ENCODE measurements around the gene SPOCK3. TPM values are rescaled to one million over a fixed set of nuclear protein-coding genes. Genes with fewer than 3 reads are reported as not detected.

The SPOCK3 gene
- total and polyA plus RNA-seq, 10 of the 15 experiments (the other 5 are each of a cell fraction or from before 2014, with no cell fraction given), result 0.06 to 0.39 (median 0.09) TPM; not detected in 5

DNA sequence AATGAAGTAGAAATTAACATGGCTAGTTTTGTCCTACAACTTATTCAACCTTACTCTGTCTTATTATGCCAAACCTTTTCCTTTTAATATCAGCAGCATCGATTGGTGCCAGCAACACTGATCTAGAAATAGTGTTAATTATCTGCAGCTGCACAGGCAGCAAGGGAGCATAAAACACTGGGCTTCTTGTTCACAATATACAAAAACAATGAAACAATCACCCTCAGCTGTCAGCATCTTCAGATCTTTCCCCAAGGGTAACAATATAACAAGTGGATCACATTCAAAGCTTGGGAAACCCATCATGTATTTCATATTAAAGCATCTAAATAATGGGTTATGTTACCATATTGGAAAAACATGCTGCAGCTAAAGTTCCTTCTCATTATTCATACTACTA, 238.1 kb downstream of the SPOCK3 start (continued):
- TF ChIP-seq USF2 (IDR thresholded peaks at IDR 0.05; ENCODE audit: borderline replicate concordance, low read depth, low read length) (no peak), MYB (IDR thresholded peaks at IDR 0.05; ENCODE audit: borderline replicate concordance, low read depth, low read length) (no peak), POU2F2 (IDR thresholded peaks at IDR 0.05; ENCODE audit: borderline replicate concordance, low read depth, low read length) (no peak)

GRCh38 chr4:166994686-166995085, 239.6 kb downstream of the SPOCK3 start:
- DNase-seq (ENCODE audit: low read depth, low spot score) (no peak), FAIRE-seq (no peak), ATAC-seq (no peak)
- ChIA-PET CTCF (no interaction called here), RAD21 (ENCODE audit: unreplicated experiment) (no interaction called here), SMC1A (ENCODE audit: uncharacterized antibody, unreplicated experiment) (interaction anchor here (0.9 to 1.4 kb wide), 2 partner anchors 8 to 105 kb away, joined by 3 to 4 read pairs; no protein-coding TSS in a partner anchor), POLR2A (no interaction called here)
- BruUV-seq (replicated peaks), result no TSS peak
- no peaks in the 10 kb centered on the region for H3K4me1 ChIP-seq (ENCODE audit: control insufficient read depth, insufficient read depth, low read length)
- no peaks in the 10 kb centered on the region for H3K9me3 ChIP-seq (replicated peaks; ENCODE audit: control insufficient read depth, insufficient read depth, low read length)
- no peaks in the 10 kb centered on the region for H3K27me3 ChIP-seq (replicated peaks in 1 of 2; ENCODE audit: control insufficient read depth in 2 of 2, insufficient read depth in 2 of 2, low read length in 1 of 2)
- in situ Hi-C loops (cut with MboI), result no loop called here
- no peak overlapping the region for H3K4me3 ChIP-seq
- no peak overlapping the region for H2AFZ ChIP-seq (ENCODE audit: control insufficient read depth, low read depth, low read length)
- no peak overlapping the region for H3K4me2 ChIP-seq (ENCODE audit: control insufficient read depth, insufficient read depth)
- H3K9ac ChIP-seq (ENCODE audit: control insufficient read depth, insufficient read depth, low read length), result no peak overlapping the region
- H3K79me2 ChIP-seq (ENCODE audit: control insufficient read depth, insufficient read depth, low read length), result no peaks in the 10 kb centered on the region
- no peaks in the 10 kb centered on the region for H3K36me3 ChIP-seq (ENCODE audit: control insufficient read depth in 2 of 2, insufficient read depth in 2 of 2, low read length in 1 of 2)
- TF ChIP-seq USF2 (IDR thresholded peaks at IDR 0.05; ENCODE audit: borderline replicate concordance, low read depth, low read length), result no peak
- TF ChIP-seq ZSCAN29 (IDR thresholded peaks at IDR 0.05), result no peak
- TF ChIP-seq EP300 (IDR thresholded peaks at IDR 0.05; ENCODE audit: borderline replicate concordance in 1 of 2, control insufficient read depth in 1 of 2, low read depth in 2 of 2, low read length in 2 of 2), result no peak
- no peak for TF ChIP-seq NFXL1 (IDR thresholded peaks at IDR 0.05; ENCODE audit: borderline replicate concordance)
- no peak for TF ChIP-seq TCF7 (IDR thresholded peaks at IDR 0.05; ENCODE audit: borderline replicate concordance)
- no peak for TF ChIP-seq SP1 (IDR thresholded peaks at IDR 0.05; ENCODE audit: low read depth, low read length)
- TF ChIP-seq, protein P1, sequence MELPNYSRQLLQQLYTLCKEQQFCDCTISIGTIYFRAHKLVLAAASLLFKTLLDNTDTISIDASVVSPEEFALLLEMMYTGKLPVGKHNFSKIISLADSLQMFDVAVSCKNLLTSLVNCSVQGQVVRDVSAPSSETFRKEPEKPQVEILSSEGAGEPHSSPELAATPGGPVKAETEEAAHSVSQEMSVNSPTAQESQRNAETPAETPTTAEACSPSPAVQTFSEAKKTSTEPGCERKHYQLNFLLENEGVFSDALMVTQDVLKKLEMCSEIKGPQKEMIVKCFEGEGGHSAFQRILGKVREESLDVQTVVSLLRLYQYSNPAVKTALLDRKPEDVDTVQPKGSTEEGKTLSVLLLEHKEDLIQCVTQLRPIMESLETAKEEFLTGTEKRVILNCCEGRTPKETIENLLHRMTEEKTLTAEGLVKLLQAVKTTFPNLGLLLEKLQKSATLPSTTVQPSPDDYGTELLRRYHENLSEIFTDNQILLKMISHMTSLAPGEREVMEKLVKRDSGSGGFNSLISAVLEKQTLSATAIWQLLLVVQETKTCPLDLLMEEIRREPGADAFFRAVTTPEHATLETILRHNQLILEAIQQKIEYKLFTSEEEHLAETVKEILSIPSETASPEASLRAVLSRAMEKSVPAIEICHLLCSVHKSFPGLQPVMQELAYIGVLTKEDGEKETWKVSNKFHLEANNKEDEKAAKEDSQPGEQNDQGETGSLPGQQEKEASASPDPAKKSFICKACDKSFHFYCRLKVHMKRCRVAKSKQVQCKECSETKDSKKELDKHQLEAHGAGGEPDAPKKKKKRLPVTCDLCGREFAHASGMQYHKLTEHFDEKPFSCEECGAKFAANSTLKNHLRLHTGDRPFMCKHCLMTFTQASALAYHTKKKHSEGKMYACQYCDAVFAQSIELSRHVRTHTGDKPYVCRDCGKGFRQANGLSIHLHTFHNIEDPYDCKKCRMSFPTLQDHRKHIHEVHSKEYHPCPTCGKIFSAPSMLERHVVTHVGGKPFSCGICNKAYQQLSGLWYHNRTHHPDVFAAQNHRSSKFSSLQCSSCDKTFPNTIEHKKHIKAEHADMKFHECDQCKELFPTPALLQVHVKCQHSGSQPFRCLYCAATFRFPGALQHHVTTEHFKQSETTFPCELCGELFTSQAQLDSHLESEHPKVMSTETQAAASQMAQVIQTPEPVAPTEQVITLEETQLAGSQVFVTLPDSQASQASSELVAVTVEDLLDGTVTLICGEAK (IDR thresholded peaks at IDR 0.05; ENCODE audit: borderline replicate concordance), result no peak
- no peak for TF ChIP-seq EGR1 (IDR thresholded peaks at IDR 0.05; ENCODE audit: borderline replicate concordance in 1 of 2, low read depth in 2 of 2, low read length in 2 of 2)
- no peak for TF ChIP-seq CHD2 (IDR thresholded peaks at IDR 0.05; ENCODE audit: borderline replicate concordance, low read depth, low read length)
- no peak for TF ChIP-seq RCOR1 (conservative IDR thresholded peaks at IDR 0.05; ENCODE audit: low read depth, low read length)
- no peaks in the 10 kb centered on the region for H4K20me1 ChIP-seq (ENCODE audit: control insufficient read depth, insufficient read depth)
- no peak overlapping the region for H3K27ac ChIP-seq (ENCODE audit: control insufficient read depth, insufficient read depth)
- intact Hi-C loops (cut with micrococcal nuclease; ENCODE audit: unreplicated experiment), result no loop called here

Measured in GM12878 (cell line).